GM23248 (cell line): ENCODE results near the gene SPATA32.

Experiments used
- EZH2 ChIP-seq: fragments of 200-600 bp; sonication (generic); IDR thresholded peaks from 2 replicates; pipeline ENCODE4 v1.6.1; 2018; ENCODE audit warnings: antibody characterized with exemption, mild to moderate bottlenecking; ENCODE audit not compliant: insufficient read depth, poor library complexity, severe bottlenecking
- EZH2phosphoT487 ChIP-seq: fragments of 200-600 bp; sonication (generic); IDR thresholded peaks from 2 replicates; pipeline ENCODE4 v1.6.1; 2018; ENCODE audit warnings: antibody characterized with exemption, moderate library complexity, mild to moderate bottlenecking, low read depth; ENCODE audit not compliant: insufficient read depth

- TF ChIP-seq EZH2: no peak
- no peak for TF ChIP-seq EZH2phosphoT487
These were observed 39.9 kb downstream of the SPATA32 start for GRCh38 chr17:45222014-45222288.
